Osteoblast (primary cell): ENCODE data around the gene ATP6V0A1. TPM values are rescaled to one million over a fixed set of nuclear protein-coding genes. Genes with fewer than 3 reads are reported as not detected.
"Not testable (repeated sequence)": the region's sequence is repeated elsewhere in the genome, so short reads cannot be mapped to it uniquely, and the experiment has no call there.

ENCODE experiments used
- DNase-seq: peaks from one replicate; pipeline ENCODE4 v3.0.0; 2011; ENCODE audit warnings: low spot score, mixed read lengths; ENCODE audit not compliant: insufficient read length; ENCODE audit errors: missing footprints
- H2AFZ ChIP-seq: 2 replicates; pipeline ENCODE4 v1.6.0; 2011; ENCODE audit warnings: mild to moderate bottlenecking, low read length
- H3K27ac ChIP-seq: 2 replicates; pipeline ENCODE4 v1.5.1; 2011; ENCODE audit warnings: mild to moderate bottlenecking, low read depth, low read length, moderate library complexity
- H3K27me3 ChIP-seq: 2 replicates; pipeline ENCODE4 v1.6.0; 2012; ENCODE audit warnings: mild to moderate bottlenecking, control low read depth, inconsistent platforms, low read length, moderate library complexity; ENCODE audit not compliant: insufficient read depth
- H3K36me3 ChIP-seq: 2 replicates; pipeline ENCODE4 v1.5.1; 2011; ENCODE audit warnings: mild to moderate bottlenecking, low read length, control low read depth, moderate library complexity; ENCODE audit not compliant: insufficient read depth
- H3K4me1 ChIP-seq: 2 replicates; pipeline ENCODE4 v1.5.1; 2011; ENCODE audit warnings: mild to moderate bottlenecking, low read length, control low read depth, moderate library complexity; ENCODE audit not compliant: insufficient read depth
- H3K4me2 ChIP-seq: 2 replicates; pipeline ENCODE4 v1.6.0; 2011; ENCODE audit warnings: mild to moderate bottlenecking, low read length; ENCODE audit not compliant: insufficient read depth
- H3K4me3 ChIP-seq: fragments of 200-600 bp; sonication (generic); 3 replicates; pipeline ENCODE4 v1.5.1; 2012; ENCODE audit warnings: mild to moderate bottlenecking, low read length, inconsistent platforms; ENCODE audit not compliant: insufficient read depth
- H3K79me2 ChIP-seq: 2 replicates; pipeline ENCODE4 v1.6.0; 2012; ENCODE audit warnings: mild to moderate bottlenecking, low read length, control low read depth, inconsistent platforms; ENCODE audit not compliant: insufficient read depth
- H3K9me3 ChIP-seq: 2 replicates; pipeline ENCODE4 v1.5.1; 2011; ENCODE audit warnings: low read depth, low read length, control low read depth
- H4K20me1 ChIP-seq: 2 replicates; pipeline ENCODE4 v1.6.0; 2012; ENCODE audit warnings: mild to moderate bottlenecking, low read length, control low read depth; ENCODE audit not compliant: insufficient read depth
- total RNA-seq: library from RNA; depleted of rRNA; stranded (reverse); fragments of >200 nt; gene quantifications from 2 replicates; pipeline ENCODE4 v1.2.3, GENCODE V29; 2012
- TF ChIP-seq, protein P1 (sequence below): IDR thresholded peaks from 2 replicates; pipeline ENCODE4 v1.5.1; 2011; ENCODE audit warnings: mild to moderate bottlenecking, low read depth, low read length, moderate library complexity; ENCODE audit errors: extremely low read depth

ATP6V0A1 gene
- total RNA-seq, 1 donor, result 52.5 TPM

DNA sequence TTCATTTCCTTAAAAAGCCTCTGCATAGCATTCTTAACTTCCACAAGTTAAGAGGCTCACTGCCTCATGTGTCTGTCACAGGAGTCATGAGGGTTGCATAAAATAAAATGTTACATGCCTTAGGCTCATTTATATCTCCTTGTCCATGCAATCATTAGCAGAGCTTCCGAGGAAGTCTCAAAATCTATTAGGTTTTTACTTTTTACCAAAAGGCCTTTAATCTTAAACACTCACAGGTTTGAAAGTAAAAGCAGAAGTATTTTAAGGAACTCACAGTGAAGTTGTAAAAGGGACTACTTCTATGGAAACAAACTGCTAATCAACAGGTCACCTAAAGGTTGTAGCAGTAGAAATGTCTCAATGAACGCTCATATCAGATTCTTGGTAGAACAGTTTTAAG lies 5.2 kb upstream of the ATP6V0A1 start:
- Histone ChIP-seq H3K27me3 (no peaks in the 10 kb centered on the region), H3K4me3 (no peak overlapping the region), H3K9me3 (no peaks in the 10 kb centered on the region), H3K79me2 (no peaks in the 10 kb centered on the region), H3K27ac (no peak overlapping the region), H2AFZ (no peak overlapping the region), H3K4me2 (no peak overlapping the region), H4K20me1 (no peaks in the 10 kb centered on the region), H3K36me3 (no peaks in the 10 kb centered on the region), H3K4me1 (peaks cover 17% of the 10 kb centered on the region)
- TF ChIP-seq, protein P1, sequence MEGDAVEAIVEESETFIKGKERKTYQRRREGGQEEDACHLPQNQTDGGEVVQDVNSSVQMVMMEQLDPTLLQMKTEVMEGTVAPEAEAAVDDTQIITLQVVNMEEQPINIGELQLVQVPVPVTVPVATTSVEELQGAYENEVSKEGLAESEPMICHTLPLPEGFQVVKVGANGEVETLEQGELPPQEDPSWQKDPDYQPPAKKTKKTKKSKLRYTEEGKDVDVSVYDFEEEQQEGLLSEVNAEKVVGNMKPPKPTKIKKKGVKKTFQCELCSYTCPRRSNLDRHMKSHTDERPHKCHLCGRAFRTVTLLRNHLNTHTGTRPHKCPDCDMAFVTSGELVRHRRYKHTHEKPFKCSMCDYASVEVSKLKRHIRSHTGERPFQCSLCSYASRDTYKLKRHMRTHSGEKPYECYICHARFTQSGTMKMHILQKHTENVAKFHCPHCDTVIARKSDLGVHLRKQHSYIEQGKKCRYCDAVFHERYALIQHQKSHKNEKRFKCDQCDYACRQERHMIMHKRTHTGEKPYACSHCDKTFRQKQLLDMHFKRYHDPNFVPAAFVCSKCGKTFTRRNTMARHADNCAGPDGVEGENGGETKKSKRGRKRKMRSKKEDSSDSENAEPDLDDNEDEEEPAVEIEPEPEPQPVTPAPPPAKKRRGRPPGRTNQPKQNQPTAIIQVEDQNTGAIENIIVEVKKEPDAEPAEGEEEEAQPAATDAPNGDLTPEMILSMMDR, result no peak
- no peak for DNase-seq

DNA sequence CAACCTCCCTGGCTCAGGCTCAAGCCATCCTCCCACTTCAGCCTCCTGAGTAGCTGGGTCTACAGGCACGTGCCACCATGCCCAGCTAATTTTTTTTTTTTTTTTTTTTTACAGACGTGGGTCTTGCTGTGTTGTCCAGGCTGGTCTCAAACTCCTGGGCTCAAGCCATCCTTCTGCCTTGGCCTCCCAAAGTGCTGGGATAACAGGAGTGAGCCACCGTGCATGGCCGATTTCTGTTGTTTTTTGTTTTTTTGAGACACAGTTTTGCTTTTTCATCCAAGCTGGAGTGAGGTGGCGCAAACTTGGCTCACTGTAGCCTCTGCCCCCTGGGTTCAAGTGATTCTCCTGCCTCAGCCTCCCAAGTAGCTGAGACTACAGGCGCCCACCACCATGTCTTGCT lies 3.7 kb upstream of the ATP6V0A1 start:
- Histone ChIP-seq H3K79me2 (peaks cover 11% of the 10 kb centered on the region), H3K4me1 (peaks cover 24% of the 10 kb centered on the region)
- not testable (repeated sequence) for H2AFZ ChIP-seq, H3K4me3 ChIP-seq, H4K20me1 ChIP-seq, DNase-seq, H3K9me3 ChIP-seq, H3K27ac ChIP-seq, H3K27me3 ChIP-seq, H3K36me3 ChIP-seq, H3K4me2 ChIP-seq

DNA sequence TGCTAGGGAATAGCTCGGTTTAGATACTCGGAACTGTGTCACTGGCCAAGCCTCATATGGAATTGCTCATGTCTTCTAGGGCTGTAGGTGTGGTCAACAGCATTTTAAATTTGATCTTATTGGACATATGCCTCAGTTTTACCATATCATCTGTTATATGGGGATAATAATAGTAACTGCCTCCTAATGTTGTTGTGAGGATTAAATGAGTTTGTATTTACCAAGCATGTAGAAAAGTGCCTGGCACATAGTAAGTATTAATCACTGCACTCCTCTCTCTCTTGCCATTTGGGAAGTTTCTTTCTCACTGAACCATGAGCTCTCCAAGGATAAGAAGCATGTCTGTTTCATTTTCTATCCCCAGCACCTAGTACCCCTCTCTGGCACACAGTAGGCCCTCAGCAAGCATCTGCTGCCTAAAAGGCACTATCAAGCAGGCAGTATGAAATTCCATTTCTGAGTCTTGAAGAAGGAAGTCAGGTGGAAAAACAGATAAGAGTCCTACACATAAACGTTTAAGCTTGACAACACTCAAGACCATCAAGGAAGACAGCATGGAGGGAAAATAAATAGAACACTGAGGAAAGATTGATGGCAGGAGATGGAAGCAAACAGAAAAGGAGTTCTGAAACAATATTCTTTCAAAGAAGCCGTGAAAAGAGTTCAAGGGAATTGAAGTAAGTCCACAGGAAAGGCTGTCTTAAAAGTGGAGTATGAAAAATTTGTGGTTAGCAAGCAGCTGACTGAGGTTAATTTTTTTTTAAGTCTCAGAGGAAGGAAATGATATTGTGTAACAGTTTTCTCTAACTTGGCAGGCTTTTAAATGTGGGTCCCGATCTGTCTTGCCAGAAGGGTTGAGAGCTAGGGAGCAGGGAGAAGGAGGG lies 2.2 kb upstream of the ATP6V0A1 start:
- no peaks in the 10 kb centered on the region for H3K9me3 ChIP-seq

GRCh38 chr17:42457107-42457792 lies 1.4 kb upstream of the ATP6V0A1 start:
- peak overlapping the region; percentile 26 for H2AFZ ChIP-seq
- H3K36me3 ChIP-seq, result peaks cover 17% of the 10 kb centered on the region
- peak overlapping the region; percentile 50 for H3K4me3 ChIP-seq
- peaks cover 33% of the 10 kb centered on the region for H3K79me2 ChIP-seq
- peak; percentile 31 for DNase-seq
- peaks cover 34% of the 10 kb centered on the region for H3K4me1 ChIP-seq
- peak overlapping the region; percentile 79 for H3K4me2 ChIP-seq
- H3K27ac ChIP-seq, result peak overlapping the region; percentile 42
- no peaks in the 10 kb centered on the region for H3K9me3 ChIP-seq
- TF ChIP-seq, protein P1, result no peak
- H4K20me1 ChIP-seq, result peaks cover 26% of the 10 kb centered on the region
- no peaks in the 10 kb centered on the region for H3K27me3 ChIP-seq

More for the DNA sequence above, 2.2 kb upstream of the ATP6V0A1 start:
- H3K79me2 ChIP-seq, result peaks cover 25% of the 10 kb centered on the region
- peak; percentile 87 for DNase-seq
- TF ChIP-seq, protein P1, result no peak
- H3K27me3 ChIP-seq, result no peaks in the 10 kb centered on the region
- H3K36me3 ChIP-seq, result peaks cover 9% of the 10 kb centered on the region
- peaks cover 34% of the 10 kb centered on the region for H3K4me1 ChIP-seq
- H3K27ac ChIP-seq, result peak overlapping the region; percentile 42
- H3K4me3 ChIP-seq, result peak overlapping the region; percentile 50
- H4K20me1 ChIP-seq, result peaks cover 23% of the 10 kb centered on the region
- H3K4me2 ChIP-seq, result peak overlapping the region; percentile 79
- H2AFZ ChIP-seq, result peak overlapping the region; percentile 35
